Iris pigment epithelial cell (primary cell): ENCODE results near the gene G6PD.
"Not testable (repeated sequence)": the region's sequence is repeated elsewhere in the genome, so short reads cannot be mapped to it uniquely, and the experiment has no call there.

Experiments
- DNase-seq: peaks from one replicate; pipeline ENCODE4 v3.0.0-alpha.2; 2011; ENCODE audit warnings: low read depth

G6PD gene

GRCh38 chrX:154542723-154543424 is 3.8 kb downstream of the G6PD start:
- no peak for DNase-seq

- peak; percentile 92 for DNase-seq
These were observed 4.5 kb downstream of the G6PD start for GRCh38 chrX:154541896-154542722.

- no peak for DNase-seq
These were observed 5.1 kb downstream of the G6PD start for GRCh38 chrX:154541589-154541895.

GRCh38 chrX:154540897-154541535 is 5.6 kb downstream of the G6PD start:
- no peak for DNase-seq

GRCh38 chrX:154540365-154540764 is 6.3 kb downstream of the G6PD start:
- not testable (repeated sequence) for DNase-seq

GRCh38 chrX:154539077-154539476 is 7.6 kb downstream of the G6PD start:
- no peak for DNase-seq

GRCh38 chrX:154535892-154536291 is 10.8 kb downstream of the G6PD start:
- DNase-seq: no peak

- DNase-seq: peak; percentile 80
These were observed 11.9 kb downstream of the G6PD start for GRCh38 chrX:154534526-154535322.

GRCh38 chrX:154532690-154533089 is 14.0 kb downstream of the G6PD start:
- no peak for DNase-seq

GRCh38 chrX:154531626-154532025 is 15.0 kb downstream of the G6PD start:
- DNase-seq: peak; percentile 64

GRCh38 chrX:154530286-154530685 is 16.4 kb downstream of the G6PD start:
- DNase-seq: no peak

- DNase-seq: no peak
These were observed 17.4 kb downstream of the G6PD start for GRCh38 chrX:154529206-154529612.

GRCh38 chrX:154526901-154527675 is 19.6 kb downstream of the G6PD start:
- DNase-seq: peak; percentile 78

- no peak for DNase-seq
These were observed 20.8 kb downstream of the G6PD start for GRCh38 chrX:154525606-154526490.

GRCh38 chrX:154519389-154519788 is 27.3 kb downstream of the G6PD start:
- no peak for DNase-seq

GRCh38 chrX:154517101-154517781 is 29.4 kb downstream of the G6PD start:
- DNase-seq: no peak

- peak; percentile 71 for DNase-seq
These were observed 30.0 kb downstream of the G6PD start for GRCh38 chrX:154516656-154517100.

GRCh38 chrX:154515966-154516655 is 30.5 kb downstream of the G6PD start, which contains the start of gene FAM3A:
FAM3A (minus strand) TSS chrX:154516232; CDS start chrX:154515772, 460 bp downstream.
- peak; percentile 86 for DNase-seq
